ENCODE data around the gene NFYA. TPM values are rescaled to one million over a fixed set of nuclear protein-coding genes. Genes with fewer than 3 reads are reported as not detected.
A peak's percentile ranks its signal among the peaks of the same experiment; 100 is the strongest.

The NFYA gene
- total RNA-seq, 6 experiments from 2014 or later = 14.9 to 20.0 (median 16.7) TPM

DNA sequence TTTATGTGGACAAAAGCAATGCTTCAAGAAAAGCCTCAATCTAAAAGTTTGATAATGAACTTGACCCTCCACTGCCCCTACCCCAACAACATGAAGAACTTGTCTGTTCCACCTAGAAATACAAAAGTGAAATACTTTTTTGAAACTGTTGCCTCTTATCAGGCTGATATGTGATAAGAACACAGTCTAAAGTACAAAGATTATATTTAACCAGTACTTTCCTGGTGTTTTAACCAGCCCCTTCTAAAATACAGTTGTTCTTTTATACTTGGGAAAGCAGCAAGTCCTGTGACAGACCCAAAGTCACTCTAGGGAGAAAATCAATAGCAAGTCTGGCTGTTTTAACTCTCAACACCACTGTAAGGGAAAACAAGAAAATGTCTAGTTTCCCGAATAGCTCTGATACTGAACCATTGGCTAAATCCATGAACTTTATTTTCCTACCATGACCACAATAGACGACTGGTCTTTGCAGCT is 7.2 kb upstream of the NFYA start:
- Mint-ChIP-seq H3K27me3 (ENCODE audit: insufficient read depth) (no peaks in the 10 kb centered on the region), H3K27ac (no peak overlapping the region), H3K4me3 (no peak overlapping the region), H3K36me3 (ENCODE audit: low read depth) (no peaks in the 10 kb centered on the region; the same call in 1 of the 2 replicates), H3K4me1 (ENCODE audit: low read depth) (peaks cover 25% of the 10 kb centered on the region), H3K9me3 (no peaks in the 10 kb centered on the region)
- TF ChIP-seq, protein P1, sequence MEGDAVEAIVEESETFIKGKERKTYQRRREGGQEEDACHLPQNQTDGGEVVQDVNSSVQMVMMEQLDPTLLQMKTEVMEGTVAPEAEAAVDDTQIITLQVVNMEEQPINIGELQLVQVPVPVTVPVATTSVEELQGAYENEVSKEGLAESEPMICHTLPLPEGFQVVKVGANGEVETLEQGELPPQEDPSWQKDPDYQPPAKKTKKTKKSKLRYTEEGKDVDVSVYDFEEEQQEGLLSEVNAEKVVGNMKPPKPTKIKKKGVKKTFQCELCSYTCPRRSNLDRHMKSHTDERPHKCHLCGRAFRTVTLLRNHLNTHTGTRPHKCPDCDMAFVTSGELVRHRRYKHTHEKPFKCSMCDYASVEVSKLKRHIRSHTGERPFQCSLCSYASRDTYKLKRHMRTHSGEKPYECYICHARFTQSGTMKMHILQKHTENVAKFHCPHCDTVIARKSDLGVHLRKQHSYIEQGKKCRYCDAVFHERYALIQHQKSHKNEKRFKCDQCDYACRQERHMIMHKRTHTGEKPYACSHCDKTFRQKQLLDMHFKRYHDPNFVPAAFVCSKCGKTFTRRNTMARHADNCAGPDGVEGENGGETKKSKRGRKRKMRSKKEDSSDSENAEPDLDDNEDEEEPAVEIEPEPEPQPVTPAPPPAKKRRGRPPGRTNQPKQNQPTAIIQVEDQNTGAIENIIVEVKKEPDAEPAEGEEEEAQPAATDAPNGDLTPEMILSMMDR (IDR thresholded peaks at IDR 0.05) = no peak
- no peak for DNase-seq

DNA sequence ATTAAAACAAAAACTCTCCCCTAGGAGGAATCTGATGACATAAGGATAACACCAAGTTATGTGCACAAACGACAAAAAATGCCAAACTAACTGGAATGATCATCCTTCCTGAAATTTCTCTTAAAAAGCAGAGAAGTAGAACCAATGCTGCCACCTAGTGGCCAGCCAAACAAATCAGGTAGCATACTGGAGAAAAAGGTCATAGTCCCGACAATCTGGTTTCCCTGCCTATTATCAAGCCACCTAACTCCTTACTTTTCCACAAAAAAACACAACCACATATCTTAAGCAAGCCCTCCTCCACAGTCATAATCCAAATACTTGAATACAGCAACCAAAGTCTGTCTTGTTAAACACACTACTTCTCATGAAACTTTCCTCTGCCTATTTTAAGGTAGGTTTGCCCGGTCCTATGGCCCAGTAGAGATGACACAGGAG is 5.9 kb upstream of the NFYA start:
- TF ChIP-seq, protein P1 (IDR thresholded peaks at IDR 0.05) = peak; percentile 98
- peak; percentile 73 for DNase-seq
- peaks cover 31% of the 10 kb centered on the region for H3K4me1 Mint-ChIP-seq (ENCODE audit: low read depth)

DNA sequence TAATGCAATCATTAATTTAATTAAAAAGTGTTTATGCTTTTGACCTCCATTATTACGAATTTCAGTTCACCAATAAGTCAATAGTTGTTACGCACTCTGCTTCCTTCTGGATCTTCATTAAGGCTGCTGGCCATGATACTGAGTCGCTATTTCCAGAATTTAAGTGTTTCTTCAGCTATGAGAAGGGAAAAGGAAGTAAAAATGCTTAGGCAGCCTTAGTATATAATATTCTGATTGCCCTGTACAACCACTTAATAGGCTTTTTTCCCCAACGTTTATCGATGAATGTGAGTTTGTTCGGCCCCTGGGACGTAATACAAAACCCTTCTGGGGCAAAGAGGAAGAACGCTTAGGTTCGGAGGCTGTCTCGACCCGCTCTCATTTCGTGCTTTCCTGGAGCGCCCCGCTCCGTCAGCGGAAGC is 1.3 kb upstream of the NFYA start:
- TF ChIP-seq, protein P1 (IDR thresholded peaks at IDR 0.05) = no peak
- Mint-ChIP-seq H3K9me3 (no peaks in the 10 kb centered on the region), H3K4me1 (ENCODE audit: low read depth) (peaks cover 52% of the 10 kb centered on the region), H3K4me3 (peak overlapping the region; percentile 94), H3K27ac (peak overlapping the region; percentile 97), H3K27me3 (ENCODE audit: insufficient read depth) (peaks cover 1% of the 10 kb centered on the region; the same call in 1 of the 2 replicates), H3K36me3 (ENCODE audit: low read depth) (peaks cover 5% of the 10 kb centered on the region)
- no peak for DNase-seq

More for the DNA sequence above, 5.9 kb upstream of the NFYA start:
- H3K27me3 Mint-ChIP-seq (ENCODE audit: insufficient read depth) = no peaks in the 10 kb centered on the region
- H3K27ac Mint-ChIP-seq = no peak overlapping the region
- H3K4me3 Mint-ChIP-seq = no peak overlapping the region
- no peaks in the 10 kb centered on the region; the same call in 1 of the 2 replicates for H3K36me3 Mint-ChIP-seq (ENCODE audit: low read depth)
- H3K9me3 Mint-ChIP-seq = no peaks in the 10 kb centered on the region

DNA sequence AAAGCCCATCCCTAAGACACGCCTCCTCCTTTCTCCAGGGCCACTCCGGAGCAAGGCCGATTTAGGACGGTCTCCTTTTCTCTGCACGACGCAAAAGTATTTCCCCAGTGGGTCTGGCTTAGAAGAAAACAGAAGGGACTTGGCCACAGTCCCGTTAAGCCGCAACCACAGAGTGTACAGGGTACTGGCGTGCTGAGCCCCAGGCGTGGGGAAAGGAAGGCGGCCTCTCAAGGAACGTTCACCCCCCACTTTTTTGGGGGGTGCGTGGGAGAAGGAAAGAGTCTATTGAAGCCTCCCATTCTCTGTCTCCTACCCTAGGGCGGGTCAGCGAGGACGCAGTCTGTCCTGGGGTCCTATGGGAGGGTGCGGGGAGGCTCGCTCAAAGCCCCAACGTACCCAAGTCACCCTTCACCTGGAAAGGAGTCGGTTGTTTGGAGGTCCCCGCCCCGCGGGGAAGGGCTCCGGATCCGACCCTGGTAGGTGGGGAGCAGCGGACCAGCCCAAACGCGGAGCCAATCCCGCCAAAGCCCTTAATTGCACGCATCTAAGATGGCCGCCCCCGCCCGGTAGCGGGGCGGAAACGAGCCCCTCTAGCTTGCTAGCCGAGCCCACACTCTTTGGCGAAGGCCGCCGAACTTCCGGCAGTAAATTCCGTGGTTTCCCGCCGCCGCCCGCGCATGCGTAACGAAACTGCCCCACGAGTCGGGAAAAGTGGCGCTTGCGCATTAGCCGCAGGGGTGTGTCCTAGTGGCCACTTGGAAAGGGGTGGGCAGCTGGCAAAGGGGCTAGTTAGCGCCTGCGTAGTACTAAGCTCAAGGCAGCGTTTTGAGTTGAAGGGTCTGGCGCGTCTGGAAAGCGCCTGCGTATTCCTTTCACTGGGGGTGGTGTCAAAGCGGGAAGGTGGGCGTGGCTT is 595 bp upstream of the NFYA start, which contains the start of gene OARD1:
OARD1 (minus strand) TSS at position 434 of the 913 bp plus-strand sequence. CDS start 722 bp downstream, outside the sequence.
- H3K27me3 Mint-ChIP-seq (ENCODE audit: insufficient read depth) = peaks cover 1% of the 10 kb centered on the region; the same call in 1 of the 2 replicates
- TF ChIP-seq, protein P1 (IDR thresholded peaks at IDR 0.05) = no peak; the same call in 1 of the 2 replicates
- peaks cover 53% of the 10 kb centered on the region for H3K4me1 Mint-ChIP-seq (ENCODE audit: low read depth)
- peaks cover 5% of the 10 kb centered on the region for H3K36me3 Mint-ChIP-seq (ENCODE audit: low read depth)
- no peaks in the 10 kb centered on the region for H3K9me3 Mint-ChIP-seq
- H3K4me3 Mint-ChIP-seq = peak within 1 kb of the TSS; percentile 94
- peak within 1 kb of the TSS; percentile 97 for H3K27ac Mint-ChIP-seq
- DNase-seq = peak; percentile 100

DNA sequence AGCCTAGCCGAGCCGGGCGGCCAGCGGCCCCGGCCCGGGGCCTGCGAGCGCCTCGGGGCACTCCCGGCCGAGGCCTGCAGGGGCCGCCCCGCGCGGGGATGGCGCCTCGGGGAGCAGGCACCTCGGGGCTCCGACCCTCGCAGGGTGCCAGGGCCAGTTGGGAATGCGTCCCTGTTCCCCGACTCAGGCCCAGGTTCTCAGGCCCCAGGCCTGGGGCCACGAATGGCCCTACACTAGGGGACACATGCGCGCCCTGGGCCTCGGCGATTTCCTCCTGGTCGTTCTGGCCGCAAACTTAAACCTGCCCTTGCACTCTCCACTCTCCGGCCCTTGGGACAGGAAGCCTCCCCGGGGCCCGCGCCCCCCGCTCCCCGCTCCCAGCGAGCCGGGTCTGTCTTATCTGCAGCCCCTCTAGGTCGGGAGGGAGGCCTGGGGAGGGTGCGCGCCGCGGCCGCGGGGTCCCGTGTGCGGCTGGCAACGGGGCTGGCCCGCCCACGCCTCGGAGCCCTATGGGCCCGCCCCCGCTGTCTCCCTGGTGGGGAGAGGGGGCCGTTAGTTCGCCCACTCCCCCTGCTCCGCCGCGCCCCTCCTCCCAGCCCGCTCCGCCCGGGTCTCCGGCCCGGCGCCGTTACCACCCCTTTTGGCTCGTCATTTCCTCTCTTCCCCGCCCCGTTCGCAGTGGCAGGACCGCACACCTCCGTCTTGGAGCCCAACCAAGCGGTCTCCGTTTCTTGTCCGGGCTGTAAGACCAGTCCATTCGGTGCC is 611 bp downstream of the NFYA start:
- peak; percentile 63 for DNase-seq
- Mint-ChIP-seq H3K9me3 (no peaks in the 10 kb centered on the region), H3K4me3 (peak overlapping the region; percentile 90), H3K36me3 (ENCODE audit: low read depth) (peaks cover 5% of the 10 kb centered on the region), H3K4me1 (ENCODE audit: low read depth) (peaks cover 57% of the 10 kb centered on the region), H3K27ac (peak overlapping the region; percentile 89), H3K27me3 (ENCODE audit: insufficient read depth) (peaks cover 1% of the 10 kb centered on the region; the same call in 1 of the 2 replicates)
- TF ChIP-seq, protein P1 (IDR thresholded peaks at IDR 0.05) = peak; percentile 74
